ENCODE data around the gene E2F2.

The E2F2 gene

GRCh38 chr1:23479666-23479941 lies 51.4 kb downstream of the E2F2 start:
- CTCF ChIA-PET = no interaction called here
- POLR2A ChIA-PET = no interaction called here

GRCh38 chr1:23478896-23479665 lies 52.0 kb downstream of the E2F2 start:
- H3K27ac ChIP-seq (ENCODE audit: insufficient read depth in 1 of 2, low read depth in 1 of 2, low read length in 2 of 2, poor library complexity in 1 of 2, severe bottlenecking in 2 of 2) = peak overlapping the region in 1 of 2 experiments; percentile 43
- POLR2A ChIA-PET = no interaction called here
- no peak for DNase-seq
- H3K4me1 ChIP-seq (ENCODE audit: control extremely low read depth in 1 of 4, control insufficient read depth in 4 of 4, insufficient read depth in 4 of 4, low read length in 3 of 4) = peaks cover 0 to 11% (median 9%) of the 10 kb centered on the region in 4 experiments
- CTCF ChIA-PET = no interaction called here
- WGBS (ENCODE audit: insufficient coverage) = 96% methylated on average over 7 of the region's 9 CpGs
- no peak overlapping the region for H3K4me3 ChIP-seq (ENCODE audit: control insufficient read depth in 1 of 7, extremely low read depth in 1 of 7, insufficient read depth in 4 of 7, low read depth in 2 of 7, low read length in 6 of 7)
- peaks cover 0 to 27% (median 20%) of the 10 kb centered on the region in 5 experiments for H3K27me3 ChIP-seq (replicated peaks in 2 of 5; ENCODE audit: control insufficient read depth in 4 of 5, insufficient read depth in 5 of 5, low read length in 4 of 5)
- no peaks in the 10 kb centered on the region for H3K9me3 ChIP-seq (ENCODE audit: control extremely low read depth in 1 of 5, control insufficient read depth in 4 of 5, insufficient read depth in 2 of 5, low read depth in 1 of 5, low read length in 4 of 5)
- H3K36me3 ChIP-seq (ENCODE audit: control insufficient read depth in 4 of 4, insufficient read depth in 4 of 4, low read length in 3 of 4) = no peaks in the 10 kb centered on the region

More at GRCh38 chr1:23479666-23479941, 51.4 kb downstream of the E2F2 start:
- H3K4me1 ChIP-seq (ENCODE audit: control extremely low read depth in 1 of 4, control insufficient read depth in 4 of 4, insufficient read depth in 4 of 4, low read length in 3 of 4) = peaks cover 0 to 11% (median 9%) of the 10 kb centered on the region in 4 experiments
- no peaks in the 10 kb centered on the region for H3K9me3 ChIP-seq (ENCODE audit: control extremely low read depth in 1 of 5, control insufficient read depth in 4 of 5, insufficient read depth in 2 of 5, low read depth in 1 of 5, low read length in 4 of 5)
- no peaks in the 10 kb centered on the region for H3K36me3 ChIP-seq (ENCODE audit: control insufficient read depth in 4 of 4, insufficient read depth in 4 of 4, low read length in 3 of 4)
- DNase-seq = no peak
- peaks cover 0 to 27% (median 20%) of the 10 kb centered on the region in 5 experiments for H3K27me3 ChIP-seq (replicated peaks in 2 of 5; ENCODE audit: control insufficient read depth in 4 of 5, insufficient read depth in 5 of 5, low read length in 4 of 5)
- peak overlapping the region in 1 of 2 experiments; percentile 43 for H3K27ac ChIP-seq (ENCODE audit: insufficient read depth in 1 of 2, low read depth in 1 of 2, low read length in 2 of 2, poor library complexity in 1 of 2, severe bottlenecking in 2 of 2)
- H3K4me3 ChIP-seq (ENCODE audit: control insufficient read depth in 1 of 7, extremely low read depth in 1 of 7, insufficient read depth in 4 of 7, low read depth in 2 of 7, low read length in 6 of 7) = no peak overlapping the region
- no CpG with 5 or more reads among the region's 2 CpGs for WGBS (ENCODE audit: insufficient coverage)

- 98% methylated on average over 7 of the region's 10 CpGs for WGBS (ENCODE audit: insufficient coverage)
- H3K27ac ChIP-seq (ENCODE audit: insufficient read depth in 1 of 2, low read depth in 1 of 2, low read length in 2 of 2, poor library complexity in 1 of 2, severe bottlenecking in 2 of 2) = no peak overlapping the region
- no peak overlapping the region for H3K4me3 ChIP-seq (ENCODE audit: control insufficient read depth in 1 of 7, extremely low read depth in 1 of 7, insufficient read depth in 4 of 7, low read depth in 2 of 7, low read length in 6 of 7)
- no peaks in the 10 kb centered on the region for H3K36me3 ChIP-seq (ENCODE audit: control insufficient read depth in 4 of 4, insufficient read depth in 4 of 4, low read length in 3 of 4)
- no peaks in the 10 kb centered on the region for H3K4me1 ChIP-seq (ENCODE audit: control extremely low read depth in 1 of 4, control insufficient read depth in 4 of 4, insufficient read depth in 4 of 4, low read length in 3 of 4)
- peaks cover 0 to 15% (median 12%) of the 10 kb centered on the region in 5 experiments for H3K27me3 ChIP-seq (replicated peaks in 2 of 5; ENCODE audit: control insufficient read depth in 4 of 5, insufficient read depth in 5 of 5, low read length in 4 of 5)
- ChIA-PET POLR2A (no interaction called here), CTCF (no interaction called here)
- DNase-seq = no peak
- H3K9me3 ChIP-seq (ENCODE audit: control extremely low read depth in 1 of 5, control insufficient read depth in 4 of 5, insufficient read depth in 2 of 5, low read depth in 1 of 5, low read length in 4 of 5) = no peaks in the 10 kb centered on the region
Observed at GRCh38 chr1:23477359-23478144, 53.5 kb downstream of the E2F2 start.

- H3K4me1 ChIP-seq (ENCODE audit: control extremely low read depth in 1 of 4, control insufficient read depth in 4 of 4, insufficient read depth in 4 of 4, low read length in 3 of 4) = no peaks in the 10 kb centered on the region
- ChIA-PET POLR2A (no interaction called here), CTCF (no interaction called here)
- no peak for DNase-seq
- 100% methylated on average over 1 of the region's 3 CpGs for WGBS (ENCODE audit: insufficient coverage)
- H3K9me3 ChIP-seq (ENCODE audit: control extremely low read depth in 1 of 5, control insufficient read depth in 4 of 5, insufficient read depth in 2 of 5, low read depth in 1 of 5, low read length in 4 of 5) = no peaks in the 10 kb centered on the region
- H3K27me3 ChIP-seq (replicated peaks in 2 of 5; ENCODE audit: control insufficient read depth in 4 of 5, insufficient read depth in 5 of 5, low read length in 4 of 5) = peaks cover 0 to 4% (median 0%) of the 10 kb centered on the region in 5 experiments
- no peaks in the 10 kb centered on the region for H3K36me3 ChIP-seq (ENCODE audit: control insufficient read depth in 4 of 4, insufficient read depth in 4 of 4, low read length in 3 of 4)
- no peak overlapping the region for H3K27ac ChIP-seq (ENCODE audit: insufficient read depth in 1 of 2, low read depth in 1 of 2, low read length in 2 of 2, poor library complexity in 1 of 2, severe bottlenecking in 2 of 2)
- H3K4me3 ChIP-seq (ENCODE audit: control insufficient read depth in 1 of 7, extremely low read depth in 1 of 7, insufficient read depth in 4 of 7, low read depth in 2 of 7, low read length in 6 of 7) = no peak overlapping the region
Observed at GRCh38 chr1:23475641-23476040, 55.4 kb downstream of the E2F2 start.

- ChIA-PET POLR2A (no interaction called here), CTCF (no interaction called here)
- Histone ChIP-seq H3K36me3 (ENCODE audit: control insufficient read depth in 4 of 4, insufficient read depth in 4 of 4, low read length in 3 of 4) (no peaks in the 10 kb centered on the region), H3K27me3 (replicated peaks in 2 of 5; ENCODE audit: control insufficient read depth in 4 of 5, insufficient read depth in 5 of 5, low read length in 4 of 5) (peaks cover 0 to under 1% (median 0%) of the 10 kb centered on the region in 5 experiments), H3K4me3 (ENCODE audit: control insufficient read depth in 1 of 7, extremely low read depth in 1 of 7, insufficient read depth in 4 of 7, low read depth in 2 of 7, low read length in 6 of 7) (no peak overlapping the region), H3K9me3 (ENCODE audit: control extremely low read depth in 1 of 5, control insufficient read depth in 4 of 5, insufficient read depth in 2 of 5, low read depth in 1 of 5, low read length in 4 of 5) (no peaks in the 10 kb centered on the region), H3K4me1 (ENCODE audit: control extremely low read depth in 1 of 4, control insufficient read depth in 4 of 4, insufficient read depth in 4 of 4, low read length in 3 of 4) (no peaks in the 10 kb centered on the region), H3K27ac (ENCODE audit: insufficient read depth in 1 of 2, low read depth in 1 of 2, low read length in 2 of 2, poor library complexity in 1 of 2, severe bottlenecking in 2 of 2) (no peak overlapping the region)
- 90% methylated on average over 6 of the region's 6 CpGs for whole genome bisulfite sequencing (ENCODE audit: insufficient coverage)
- peak in 1 of 3 donors; percentile 23 for DNase-seq
Observed at GRCh38 chr1:23475134-23475628, 55.9 kb downstream of the E2F2 start.

- H3K27me3 ChIP-seq (replicated peaks in 2 of 5; ENCODE audit: control insufficient read depth in 4 of 5, insufficient read depth in 5 of 5, low read length in 4 of 5) = no peaks in the 10 kb centered on the region
- H3K4me1 ChIP-seq (ENCODE audit: control extremely low read depth in 1 of 4, control insufficient read depth in 4 of 4, insufficient read depth in 4 of 4, low read length in 3 of 4) = no peaks in the 10 kb centered on the region
- ChIA-PET POLR2A (no interaction called here), CTCF (interaction anchor here (0.6 to 0.9 kb wide), 2 partner anchors 94 to 181 kb away, joined by 3 read pairs; no protein-coding TSS in a partner anchor)
- H3K36me3 ChIP-seq (ENCODE audit: control insufficient read depth in 4 of 4, insufficient read depth in 4 of 4, low read length in 3 of 4) = no peaks in the 10 kb centered on the region
- H3K4me3 ChIP-seq (ENCODE audit: control insufficient read depth in 1 of 7, extremely low read depth in 1 of 7, insufficient read depth in 4 of 7, low read depth in 2 of 7, low read length in 6 of 7) = no peak overlapping the region
- H3K27ac ChIP-seq (ENCODE audit: insufficient read depth in 1 of 2, low read depth in 1 of 2, low read length in 2 of 2, poor library complexity in 1 of 2, severe bottlenecking in 2 of 2) = no peak overlapping the region
- no peak for DNase-seq
- H3K9me3 ChIP-seq (ENCODE audit: control extremely low read depth in 1 of 5, control insufficient read depth in 4 of 5, insufficient read depth in 2 of 5, low read depth in 1 of 5, low read length in 4 of 5) = no peaks in the 10 kb centered on the region
- WGBS (ENCODE audit: insufficient coverage) = 95% methylated on average over 5 of the region's 6 CpGs
Observed at GRCh38 chr1:23473037-23473800, 57.8 kb downstream of the E2F2 start.
